HG02759 (cell line): ENCODE measurements around the gene SNX9.
A peak's percentile ranks its signal among the peaks of the same experiment; 100 is the strongest.
"Not testable (repeated sequence)": the region's sequence is repeated elsewhere in the genome, so short reads cannot be mapped to it uniquely, and the experiment has no call there.

Experiments used
- ATAC-seq: cut with Tn5 transposase; IDR thresholded peaks from one replicate; pipeline ENCODE4 v1.9.1; 2021; ENCODE audit warnings: mild to moderate bottlenecking, moderate library complexity; ENCODE audit not compliant: unreplicated experiment

SNX9 gene

GRCh38 chr6:157830354-157831017 is 7.4 kb downstream of the SNX9 start:
- ATAC-seq, result peak; percentile 96

- no peak for ATAC-seq
Measured at GRCh38 chr6:157831018-157831369, 7.9 kb downstream of the SNX9 start.

GRCh38 chr6:157831424-157832249 is 8.6 kb downstream of the SNX9 start:
- ATAC-seq, result no peak

GRCh38 chr6:157832250-157832967 is 9.4 kb downstream of the SNX9 start:
- ATAC-seq, result no peak

- ATAC-seq, result no peak
Measured at GRCh38 chr6:157834549-157834948, 11.5 kb downstream of the SNX9 start.

- no peak for ATAC-seq
Measured at GRCh38 chr6:157838718-157839430, 15.8 kb downstream of the SNX9 start.

- no peak for ATAC-seq
Measured at GRCh38 chr6:157839606-157840005, 16.6 kb downstream of the SNX9 start.

- no peak for ATAC-seq
Measured at GRCh38 chr6:157840261-157840660, 17.2 kb downstream of the SNX9 start.

GRCh38 chr6:157840776-157841175 is 17.7 kb downstream of the SNX9 start:
- ATAC-seq, result no peak

- ATAC-seq, result peak; percentile 91
Measured at GRCh38 chr6:157841211-157841840, 18.3 kb downstream of the SNX9 start.

- ATAC-seq, result no peak
Measured at GRCh38 chr6:157842212-157842611, 19.2 kb downstream of the SNX9 start.

GRCh38 chr6:157844196-157844595 is 21.1 kb downstream of the SNX9 start:
- not testable (repeated sequence) for ATAC-seq

- no peak for ATAC-seq
Measured at GRCh38 chr6:157845493-157846259, 22.6 kb downstream of the SNX9 start.

GRCh38 chr6:157847846-157848245 is 24.8 kb downstream of the SNX9 start:
- ATAC-seq, result no peak

- no peak for ATAC-seq
Measured at GRCh38 chr6:157848693-157849092, 25.6 kb downstream of the SNX9 start.

- no peak for ATAC-seq
Measured at GRCh38 chr6:157849288-157850017, 26.4 kb downstream of the SNX9 start.

GRCh38 chr6:157850030-157850429 is 27.0 kb downstream of the SNX9 start:
- no peak for ATAC-seq

- ATAC-seq, result no peak
Measured at GRCh38 chr6:157853018-157853805, 30.2 kb downstream of the SNX9 start.
